ENCODE measurements around the gene SIRT6.

- no peak for TF ChIP-seq POLR2A (IDR thresholded peaks at IDR 0.05)
- TF ChIP-seq CTCF (IDR thresholded peaks at IDR 0.05), result no peak
These were observed 30.8 kb upstream of the SIRT6 start for GRCh38 chr19:4213116-4213515.
